ENCODE results near the gene MKKS. TPM values are rescaled to one million over a fixed set of nuclear protein-coding genes. Genes with fewer than 3 reads are reported as not detected.

MKKS gene
- total RNA-seq, 2 experiments from 2014 or later: 7.4 to 7.8 TPM

DNA sequence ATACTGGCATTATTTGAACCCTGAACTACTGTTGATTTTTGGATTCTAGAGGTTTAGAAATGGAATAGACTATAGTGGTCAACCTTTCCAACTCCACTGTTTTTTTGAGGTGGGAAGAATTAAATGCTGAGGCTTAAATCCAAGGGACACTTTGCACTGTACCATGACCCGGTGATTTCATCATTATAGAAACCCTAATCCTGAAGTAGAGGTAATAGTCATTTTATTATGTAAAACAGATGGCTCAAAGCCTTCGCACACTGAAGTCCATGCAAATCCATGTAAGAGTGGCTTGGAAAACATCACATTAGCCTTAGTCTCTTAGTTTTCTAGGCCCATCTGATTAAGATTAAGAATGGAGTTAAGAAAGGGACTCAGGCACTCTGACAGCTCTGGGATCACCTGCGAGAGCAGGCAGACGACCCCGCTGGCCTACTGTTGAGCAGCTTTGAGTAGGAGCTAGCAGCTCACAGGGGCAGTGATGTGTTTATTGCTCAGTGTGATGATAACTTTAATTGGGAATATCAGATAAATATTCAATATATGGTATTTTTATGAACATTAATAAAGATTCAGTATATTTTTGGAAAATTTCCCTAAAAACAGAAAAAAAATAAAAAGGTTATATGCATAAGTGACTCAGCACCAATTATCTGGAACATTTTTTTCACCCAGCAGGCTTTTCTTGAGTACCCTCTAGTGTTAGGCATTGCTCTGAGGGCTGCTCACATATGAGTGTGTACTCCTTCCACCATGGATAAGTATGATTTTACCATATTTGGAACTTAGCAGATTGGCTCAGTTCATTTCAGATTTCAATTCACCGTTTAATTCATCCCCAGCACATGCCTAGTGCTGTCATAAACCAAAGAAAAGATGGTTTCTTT, 14.5 kb upstream of the MKKS start:
- no peaks in the 10 kb centered on the region for H3K27me3 Mint-ChIP-seq (ENCODE audit: low read depth)
- no peak for DNase-seq
- no peak for ATAC-seq
- no peak overlapping the region for H3K27ac Mint-ChIP-seq
- H3K4me3 Mint-ChIP-seq: no peak overlapping the region
- CTCF ChIA-PET: interaction anchor here (0.8 kb wide), 1 partner anchor 21 kb away, joined by 4 read pairs; no protein-coding TSS in a partner anchor
- H3K9me3 Mint-ChIP-seq (ENCODE audit: insufficient read depth): no peaks in the 10 kb centered on the region
- peaks cover 35% of the 10 kb centered on the region for H3K4me1 Mint-ChIP-seq (ENCODE audit: low read depth)
- POLR2A ChIA-PET: no interaction called here
- H3K36me3 Mint-ChIP-seq (ENCODE audit: low read depth): peaks cover 16% of the 10 kb centered on the region

GRCh38 chr20:10447028-10447427, 13.0 kb upstream of the MKKS start:
- DNase-seq (peak; percentile 78), ATAC-seq (peak; percentile 98)
- Mint-ChIP-seq H3K27ac (peak overlapping the region; percentile 88), H3K36me3 (ENCODE audit: low read depth) (peaks cover 17% of the 10 kb centered on the region), H3K4me3 (peak overlapping the region; percentile 67), H3K9me3 (ENCODE audit: insufficient read depth) (no peaks in the 10 kb centered on the region), H3K27me3 (ENCODE audit: low read depth) (no peaks in the 10 kb centered on the region), H3K4me1 (ENCODE audit: low read depth) (peaks cover 25% of the 10 kb centered on the region)
- ChIA-PET CTCF (no interaction called here), POLR2A (no interaction called here)

GRCh38 chr20:10445758-10446157, 11.7 kb upstream of the MKKS start:
- ATAC-seq (no peak), DNase-seq (no peak)
- Mint-ChIP-seq H3K9me3 (ENCODE audit: insufficient read depth) (no peaks in the 10 kb centered on the region), H3K27me3 (ENCODE audit: low read depth) (no peaks in the 10 kb centered on the region), H3K4me3 (no peak overlapping the region), H3K36me3 (ENCODE audit: low read depth) (peaks cover 16% of the 10 kb centered on the region), H3K27ac (no peak overlapping the region), H3K4me1 (ENCODE audit: low read depth) (peaks cover 24% of the 10 kb centered on the region)
- ChIA-PET CTCF (no interaction called here), POLR2A (interaction anchor here (2.3 kb wide), 1 partner anchor 11 kb away, joined by 7 read pairs; the partner anchor contains the start of gene SLX4IP)

GRCh38 chr20:10443936-10444335, 9.9 kb upstream of the MKKS start:
- H3K4me1 Mint-ChIP-seq (ENCODE audit: low read depth): peaks cover 24% of the 10 kb centered on the region
- no peak for ATAC-seq
- ChIA-PET CTCF (interaction anchor here (0.9 to 1.5 kb wide), 2 partner anchors 10 to 465 kb away, joined by 3 to 4 read pairs; no protein-coding TSS in a partner anchor), POLR2A (interaction anchor here (2.3 kb wide), 1 partner anchor 9 kb away, joined by 7 read pairs; the partner anchor contains the start of gene SLX4IP)
- DNase-seq: no peak
- H3K27me3 Mint-ChIP-seq (ENCODE audit: low read depth): no peaks in the 10 kb centered on the region
- H3K4me3 Mint-ChIP-seq: no peak overlapping the region
- H3K9me3 Mint-ChIP-seq (ENCODE audit: insufficient read depth): no peaks in the 10 kb centered on the region
- H3K36me3 Mint-ChIP-seq (ENCODE audit: low read depth): peaks cover 16% of the 10 kb centered on the region
- no peak overlapping the region for H3K27ac Mint-ChIP-seq

DNA sequence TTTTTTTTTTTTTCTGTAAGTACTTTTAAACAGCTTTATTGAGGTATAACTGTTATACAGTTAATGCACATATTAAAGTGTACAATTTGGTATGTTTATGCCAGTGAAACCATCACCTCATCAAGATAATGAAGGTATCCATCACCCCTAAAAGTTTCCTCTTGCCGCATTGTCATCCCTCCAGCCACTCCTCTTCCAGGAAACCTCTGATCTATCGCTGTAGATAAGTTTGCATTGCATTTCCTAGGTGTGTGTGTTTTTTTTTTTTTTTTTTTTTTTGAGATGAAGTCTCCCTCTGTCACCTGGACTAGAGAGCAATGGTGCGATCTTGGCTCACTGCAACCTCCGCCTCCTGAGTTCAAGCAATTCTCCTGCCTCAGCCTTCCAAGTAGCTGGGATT, 4.2 kb upstream of the MKKS start:
- Mint-ChIP-seq H3K36me3 (ENCODE audit: low read depth) (peaks cover 8% of the 10 kb centered on the region), H3K9me3 (ENCODE audit: insufficient read depth) (no peaks in the 10 kb centered on the region), H3K4me3 (no peak overlapping the region), H3K27ac (peak overlapping the region; percentile 8), H3K27me3 (ENCODE audit: low read depth) (no peaks in the 10 kb centered on the region), H3K4me1 (ENCODE audit: low read depth) (peaks cover 34% of the 10 kb centered on the region)
- DNase-seq: no peak
- ChIA-PET POLR2A (no interaction called here), CTCF (interaction anchor here (1.9 to 2.2 kb wide), 2 partner anchors 11 to 14 kb away, joined by 4 to 10 read pairs; no protein-coding TSS in a partner anchor)
- ATAC-seq: no peak

- ChIA-PET POLR2A (interaction anchor here (0.7 to 1.9 kb wide), 2 partner anchors 9 to 1483 kb away, joined by 3 to 7 read pairs; no protein-coding TSS in a partner anchor), CTCF (interaction anchor here (2.2 kb wide), 1 partner anchor 9 kb away, joined by 10 read pairs; no protein-coding TSS in a partner anchor)
- peaks cover 44% of the 10 kb centered on the region for H3K4me1 Mint-ChIP-seq (ENCODE audit: low read depth)
- no peaks in the 10 kb centered on the region for H3K27me3 Mint-ChIP-seq (ENCODE audit: low read depth)
- no peaks in the 10 kb centered on the region for H3K9me3 Mint-ChIP-seq (ENCODE audit: insufficient read depth)
- no peak overlapping the region for H3K27ac Mint-ChIP-seq
- peak overlapping the region; percentile 80 for H3K4me3 Mint-ChIP-seq
- ATAC-seq (no peak), DNase-seq (no peak)
- H3K36me3 Mint-ChIP-seq (ENCODE audit: low read depth): peaks cover 6% of the 10 kb centered on the region
These were observed 2.2 kb upstream of the MKKS start for GRCh38 chr20:10436053-10436699.

DNA sequence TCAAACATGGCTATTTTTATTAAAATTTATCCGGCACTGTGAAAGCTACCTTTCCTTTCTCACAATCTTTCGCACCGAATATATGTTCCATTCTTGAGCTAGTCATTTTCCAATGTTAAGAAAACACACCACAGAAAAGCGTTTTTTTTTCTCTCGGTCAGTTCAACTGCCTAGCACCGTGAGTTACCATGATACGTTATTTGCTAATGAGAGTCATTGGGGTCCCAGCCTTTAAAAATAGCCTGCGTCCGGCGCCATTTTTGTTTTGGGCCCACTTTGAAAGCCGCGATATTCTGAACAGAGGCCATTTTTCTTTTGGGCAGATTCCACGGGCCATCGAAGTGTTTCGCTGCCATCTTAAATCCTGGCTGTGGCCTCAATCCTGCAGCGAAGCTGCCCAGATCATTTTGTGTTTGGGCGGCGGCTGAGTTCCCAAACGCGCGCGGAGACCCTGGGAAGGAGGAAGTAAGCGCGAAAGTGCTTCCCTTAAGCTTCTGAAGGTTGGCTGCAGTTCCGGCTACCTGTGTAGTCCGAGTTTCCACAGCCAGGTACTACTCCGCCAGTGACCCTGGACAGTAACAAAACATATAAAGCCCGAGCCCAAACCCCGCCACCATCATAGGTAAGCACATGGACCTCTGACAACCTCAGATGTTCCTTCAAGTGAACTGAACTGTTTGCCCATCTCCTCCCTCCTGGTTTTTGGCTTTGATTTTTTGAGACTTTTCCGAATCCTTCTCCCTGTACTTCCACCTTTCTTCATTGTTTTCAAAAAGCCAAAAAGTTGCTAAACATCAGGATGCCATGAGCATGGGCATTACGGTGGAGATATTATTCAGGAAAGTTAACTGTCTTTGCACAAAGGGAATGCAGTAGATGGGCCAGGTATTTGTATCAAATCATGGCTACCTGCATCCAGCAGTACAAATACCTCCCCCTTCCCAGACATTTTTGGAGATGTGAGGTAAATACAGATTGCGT, 1.1 kb upstream of the MKKS start, which contains the start of gene SLX4IP:
SLX4IP (plus strand) TSS at position 474 of the 981 bp plus-strand sequence. CDS start 22,900 bp downstream, outside the sequence.
- peaks cover 4% of the 10 kb centered on the region for H3K36me3 Mint-ChIP-seq (ENCODE audit: low read depth)
- ChIA-PET CTCF (interaction anchor here (0.9 to 2.6 kb wide), 9 partner anchors 10 to 457 kb away, joined by 3 to 21 read pairs (median 6); no protein-coding TSS in a partner anchor), POLR2A (interaction anchor here (0.6 to 2.4 kb wide), 9 partner anchors 9 to 240 kb away, joined by 3 to 9 read pairs (median 3); no protein-coding TSS in a partner anchor)
- ATAC-seq (peak; percentile 78), DNase-seq (peak; percentile 90)
- no peaks in the 10 kb centered on the region for H3K27me3 Mint-ChIP-seq (ENCODE audit: low read depth)
- H3K4me3 Mint-ChIP-seq: peak within 1 kb of the TSS; percentile 80
- H3K27ac Mint-ChIP-seq: peak within 1 kb of the TSS; percentile 97
- no peaks in the 10 kb centered on the region for H3K9me3 Mint-ChIP-seq (ENCODE audit: insufficient read depth)
- peaks cover 49% of the 10 kb centered on the region for H3K4me1 Mint-ChIP-seq (ENCODE audit: low read depth)

DNA sequence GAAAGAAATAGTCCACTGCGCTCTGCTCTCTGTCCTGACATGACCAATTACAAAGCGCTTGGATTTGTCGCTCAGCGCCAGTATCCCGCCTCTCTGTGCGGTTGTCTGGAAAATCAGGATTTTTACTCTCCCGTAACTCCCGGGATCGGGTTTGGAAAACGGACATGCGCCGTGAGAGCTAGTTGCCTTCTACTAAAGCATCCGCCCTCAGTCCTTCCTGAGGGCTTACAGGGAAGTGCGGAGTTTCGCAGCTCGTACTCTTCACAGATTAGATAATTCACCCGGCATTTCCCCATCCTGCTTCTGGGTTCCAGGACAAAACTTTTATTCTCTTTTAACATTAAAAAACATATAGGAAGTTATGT, 427 bp upstream of the MKKS start:
- peak overlapping the region; percentile 80 for H3K4me3 Mint-ChIP-seq
- ChIA-PET CTCF (interaction anchor here (0.7 to 2.6 kb wide), 13 partner anchors 8 to 456 kb away, joined by 3 to 21 read pairs (median 4); no protein-coding TSS in a partner anchor), POLR2A (interaction anchor here (0.6 to 2.4 kb wide), 10 partner anchors 8 to 309 kb away, joined by 3 to 9 read pairs (median 3); no protein-coding TSS in a partner anchor)
- H3K4me1 Mint-ChIP-seq (ENCODE audit: low read depth): peaks cover 50% of the 10 kb centered on the region
- peak overlapping the region; percentile 97 for H3K27ac Mint-ChIP-seq
- H3K9me3 Mint-ChIP-seq (ENCODE audit: insufficient read depth): no peaks in the 10 kb centered on the region
- H3K27me3 Mint-ChIP-seq (ENCODE audit: low read depth): no peaks in the 10 kb centered on the region
- peak; percentile 79 for DNase-seq
- H3K36me3 Mint-ChIP-seq (ENCODE audit: low read depth): peaks cover 2% of the 10 kb centered on the region
- ATAC-seq: peak; percentile 56

- peaks cover 2% of the 10 kb centered on the region for H3K36me3 Mint-ChIP-seq (ENCODE audit: low read depth)
- POLR2A ChIA-PET: interaction anchor here (2.4 kb wide), 1 partner anchor 20 kb away, joined by 9 read pairs; no protein-coding TSS in a partner anchor
- no peaks in the 10 kb centered on the region for H3K9me3 Mint-ChIP-seq (ENCODE audit: insufficient read depth)
- H3K27ac Mint-ChIP-seq: peak overlapping the region; percentile 97
- no peak for DNase-seq
- peak overlapping the region; percentile 80 for H3K4me3 Mint-ChIP-seq
- CTCF ChIA-PET: interaction anchor here (0.7 to 2.6 kb wide), 6 partner anchors 8 to 455 kb away, joined by 3 to 21 read pairs (median 5); no protein-coding TSS in a partner anchor
- no peak for ATAC-seq
- H3K27me3 Mint-ChIP-seq (ENCODE audit: low read depth): no peaks in the 10 kb centered on the region
- peaks cover 52% of the 10 kb centered on the region for H3K4me1 Mint-ChIP-seq (ENCODE audit: low read depth)
These were observed 904 bp downstream of the MKKS start for GRCh38 chr20:10433014-10433622.

GRCh38 chr20:10432079-10432478, 1.9 kb downstream of the MKKS start:
- H3K36me3 Mint-ChIP-seq (ENCODE audit: low read depth): peaks cover 2% of the 10 kb centered on the region
- no peak overlapping the region for H3K27ac Mint-ChIP-seq
- ATAC-seq (no peak), DNase-seq (no peak)
- H3K4me3 Mint-ChIP-seq: no peak overlapping the region
- no peaks in the 10 kb centered on the region for H3K27me3 Mint-ChIP-seq (ENCODE audit: low read depth)
- ChIA-PET POLR2A (no interaction called here), CTCF (interaction anchor here (0.8 kb wide), 1 partner anchor 454 kb away, joined by 3 read pairs; no protein-coding TSS in a partner anchor)
- no peaks in the 10 kb centered on the region for H3K9me3 Mint-ChIP-seq (ENCODE audit: insufficient read depth)
- H3K4me1 Mint-ChIP-seq (ENCODE audit: low read depth): peaks cover 48% of the 10 kb centered on the region
